Effector CD4-positive, alpha-beta T cell (primary cell): ENCODE measurements around the gene NDUFA7.
"Not testable (repeated sequence)": the region's sequence is repeated elsewhere in the genome, so short reads cannot be mapped to it uniquely, and the experiment has no call there.

Source experiments
- DNase-seq: peaks from one replicate; pipeline ENCODE4 v3.0.0-alpha.2; 2020

Gene NDUFA7

GRCh38 chr19:8318835-8319234 is 2.3 kb downstream of the NDUFA7 start:
- not testable (repeated sequence) for DNase-seq

GRCh38 chr19:8316351-8317125 is 4.6 kb downstream of the NDUFA7 start:
- DNase-seq = no peak

GRCh38 chr19:8314981-8315640 is 6.1 kb downstream of the NDUFA7 start:
- not testable (repeated sequence) for DNase-seq

- no peak for DNase-seq
These were observed 9.5 kb downstream of the NDUFA7 start for GRCh38 chr19:8311461-8312260.

- no peak for DNase-seq
These were observed 10.7 kb downstream of the NDUFA7 start for GRCh38 chr19:8310342-8311055.

GRCh38 chr19:8308891-8309291 is 12.3 kb downstream of the NDUFA7 start:
- no peak for DNase-seq

GRCh38 chr19:8307965-8308866 is 13.0 kb downstream of the NDUFA7 start, which contains the start of gene CD320:
Gene CD320, minus strand, starts transcription at chr19:8308358. Its CDS starts 68 bp downstream, at chr19:8308290.
- DNase-seq = peak; percentile 81

- no peak for DNase-seq
These were observed 13.7 kb downstream of the NDUFA7 start for GRCh38 chr19:8307400-8307964.

- no peak for DNase-seq
These were observed 14.7 kb downstream of the NDUFA7 start for GRCh38 chr19:8306235-8307054.

GRCh38 chr19:8305798-8306197 is 15.4 kb downstream of the NDUFA7 start:
- DNase-seq = no peak

- DNase-seq = no peak
These were observed 16.1 kb downstream of the NDUFA7 start for GRCh38 chr19:8304841-8305621.

GRCh38 chr19:8302734-8303133 is 18.4 kb downstream of the NDUFA7 start:
- DNase-seq = no peak

- DNase-seq = no peak
These were observed 18.9 kb downstream of the NDUFA7 start for GRCh38 chr19:8302357-8302691.

GRCh38 chr19:8291337-8291736 is 29.8 kb downstream of the NDUFA7 start:
- DNase-seq = not testable (repeated sequence)

- DNase-seq = not testable (repeated sequence)
These were observed 44.7 kb downstream of the NDUFA7 start for GRCh38 chr19:8276508-8276907.

- no peak for DNase-seq
These were observed 51.5 kb downstream of the NDUFA7 start for GRCh38 chr19:8269724-8270123.

- DNase-seq = no peak
These were observed 55.3 kb downstream of the NDUFA7 start for GRCh38 chr19:8265872-8266271.

GRCh38 chr19:8264248-8264647 is 56.9 kb downstream of the NDUFA7 start:
- DNase-seq = not testable (repeated sequence)

GRCh38 chr19:8262431-8262830 is 58.7 kb downstream of the NDUFA7 start:
- DNase-seq = no peak

- no peak for DNase-seq
These were observed 59.3 kb downstream of the NDUFA7 start for GRCh38 chr19:8261881-8262280.
